ENCODE measurements around the gene GTPBP8.

Gene GTPBP8

DNA sequence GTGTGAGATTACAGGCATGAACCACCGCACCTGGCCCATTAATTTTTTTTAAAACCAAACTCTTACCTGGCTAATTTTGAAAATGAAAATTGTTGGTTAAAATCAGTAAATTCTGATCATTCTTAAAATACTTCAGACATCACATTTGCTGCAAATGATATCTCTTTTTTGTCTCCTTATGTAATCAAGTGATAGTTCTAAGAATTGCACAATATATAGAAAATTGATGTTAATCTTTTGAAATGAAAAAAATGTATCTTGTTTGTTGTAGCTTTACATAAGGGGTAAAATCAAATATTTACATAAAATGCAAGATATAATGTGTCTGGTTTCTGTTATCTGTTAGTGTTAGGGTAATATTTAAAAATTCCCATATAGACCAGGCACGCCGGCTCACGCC is 5.0 kb downstream of the GTPBP8 start:
- TF ChIP-seq, protein P1, sequence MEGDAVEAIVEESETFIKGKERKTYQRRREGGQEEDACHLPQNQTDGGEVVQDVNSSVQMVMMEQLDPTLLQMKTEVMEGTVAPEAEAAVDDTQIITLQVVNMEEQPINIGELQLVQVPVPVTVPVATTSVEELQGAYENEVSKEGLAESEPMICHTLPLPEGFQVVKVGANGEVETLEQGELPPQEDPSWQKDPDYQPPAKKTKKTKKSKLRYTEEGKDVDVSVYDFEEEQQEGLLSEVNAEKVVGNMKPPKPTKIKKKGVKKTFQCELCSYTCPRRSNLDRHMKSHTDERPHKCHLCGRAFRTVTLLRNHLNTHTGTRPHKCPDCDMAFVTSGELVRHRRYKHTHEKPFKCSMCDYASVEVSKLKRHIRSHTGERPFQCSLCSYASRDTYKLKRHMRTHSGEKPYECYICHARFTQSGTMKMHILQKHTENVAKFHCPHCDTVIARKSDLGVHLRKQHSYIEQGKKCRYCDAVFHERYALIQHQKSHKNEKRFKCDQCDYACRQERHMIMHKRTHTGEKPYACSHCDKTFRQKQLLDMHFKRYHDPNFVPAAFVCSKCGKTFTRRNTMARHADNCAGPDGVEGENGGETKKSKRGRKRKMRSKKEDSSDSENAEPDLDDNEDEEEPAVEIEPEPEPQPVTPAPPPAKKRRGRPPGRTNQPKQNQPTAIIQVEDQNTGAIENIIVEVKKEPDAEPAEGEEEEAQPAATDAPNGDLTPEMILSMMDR (IDR thresholded peaks at IDR 0.05): no peak
- H3K27ac ChIP-seq: no peak overlapping the region
- no peak for DNase-seq (ENCODE audit: low spot score)
- H3K4me3 ChIP-seq: no peak overlapping the region

DNA sequence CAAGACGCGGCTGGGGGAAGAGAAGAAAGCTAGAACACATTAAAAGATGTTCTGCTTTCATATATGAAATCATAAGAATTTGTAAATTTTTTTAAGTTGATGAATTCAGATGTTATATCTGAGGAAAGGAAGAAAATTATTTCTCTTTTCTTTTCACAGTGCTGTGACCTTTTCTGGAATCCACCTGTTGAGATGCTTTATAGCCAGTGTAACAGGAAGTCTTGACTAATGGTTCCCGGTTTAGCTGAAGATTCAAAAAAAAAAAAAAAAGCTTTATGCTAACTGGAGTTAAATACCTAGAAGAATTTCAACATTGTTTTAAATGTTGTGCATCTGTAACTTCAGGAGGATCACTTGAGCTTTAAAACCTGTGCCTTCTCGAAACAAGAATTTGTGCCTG is 9.9 kb downstream of the GTPBP8 start:
- DNase-seq (ENCODE audit: low spot score): no peak
- Histone ChIP-seq H3K4me3 (no peak overlapping the region), H3K27ac (no peak overlapping the region)
- TF ChIP-seq, protein P1 (IDR thresholded peaks at IDR 0.05): no peak

DNA sequence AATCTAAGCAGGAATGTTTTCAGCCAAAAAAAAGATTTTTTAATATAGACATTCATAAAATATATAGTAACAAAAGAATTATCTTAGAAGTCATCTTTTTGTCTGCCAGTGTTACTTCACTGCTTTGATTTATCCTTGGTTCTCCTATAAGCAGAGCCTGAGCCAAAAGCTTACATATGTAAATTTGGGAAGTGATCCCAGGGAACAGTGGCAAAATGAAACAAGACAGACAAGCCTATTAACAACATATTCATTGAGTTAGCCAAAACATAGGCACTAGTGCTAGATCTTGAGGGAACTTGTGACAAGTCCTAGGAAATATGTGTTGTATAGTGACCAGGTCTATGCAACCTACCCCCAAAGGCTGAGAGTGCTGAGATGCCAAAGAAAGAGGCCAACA is 11.3 kb downstream of the GTPBP8 start:
- TF ChIP-seq, protein P1 (IDR thresholded peaks at IDR 0.05): no peak
- Histone ChIP-seq H3K4me3 (no peak overlapping the region), H3K27ac (no peak overlapping the region)
- DNase-seq (ENCODE audit: low spot score): no peak

DNA sequence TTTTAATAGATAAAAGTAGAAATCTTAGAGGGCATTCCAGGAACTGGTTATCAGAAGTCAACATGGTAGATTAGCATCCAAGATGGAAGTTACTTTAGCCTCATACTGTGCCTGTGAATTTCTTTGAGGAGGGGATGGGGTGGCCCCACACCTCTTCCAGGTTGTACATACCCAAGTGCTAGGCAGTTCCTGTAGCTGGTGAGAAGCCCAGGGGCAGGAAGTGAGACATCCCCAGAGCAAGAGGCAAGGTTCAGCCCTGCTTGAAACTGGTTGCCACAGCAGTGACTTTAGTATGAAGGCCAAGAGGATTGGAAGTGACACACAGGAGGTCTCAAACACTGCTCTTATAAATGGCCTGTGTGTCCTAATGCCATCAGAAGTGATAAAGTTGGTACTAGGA is 11.9 kb downstream of the GTPBP8 start:
- DNase-seq (ENCODE audit: low spot score): no peak
- no peak overlapping the region for H3K27ac ChIP-seq
- no peak overlapping the region for H3K4me3 ChIP-seq
- TF ChIP-seq, protein P1 (IDR thresholded peaks at IDR 0.05): no peak

DNA sequence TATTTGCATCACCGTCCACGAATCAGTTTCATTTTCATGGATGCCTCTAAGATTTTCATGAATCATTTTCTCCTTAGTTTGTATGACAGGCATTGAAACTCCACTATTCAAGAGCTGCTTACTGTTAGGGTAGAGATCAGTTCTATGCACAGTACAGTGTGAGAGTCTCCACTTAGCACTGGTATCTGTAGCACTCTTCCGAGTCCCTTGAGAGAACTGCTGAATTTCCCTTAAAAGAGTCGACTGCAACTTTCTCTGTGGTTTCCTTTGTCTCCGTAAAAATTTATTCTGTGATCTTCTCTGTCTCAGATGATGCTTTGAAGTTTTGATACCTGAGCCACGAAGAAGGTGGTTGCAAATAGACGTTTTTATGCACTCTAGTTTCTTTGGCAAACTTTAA is 14.8 kb downstream of the GTPBP8 start:
- TF ChIP-seq, protein P1 (IDR thresholded peaks at IDR 0.05): no peak
- H3K27ac ChIP-seq: no peak overlapping the region
- no peak for DNase-seq (ENCODE audit: low spot score)

DNA sequence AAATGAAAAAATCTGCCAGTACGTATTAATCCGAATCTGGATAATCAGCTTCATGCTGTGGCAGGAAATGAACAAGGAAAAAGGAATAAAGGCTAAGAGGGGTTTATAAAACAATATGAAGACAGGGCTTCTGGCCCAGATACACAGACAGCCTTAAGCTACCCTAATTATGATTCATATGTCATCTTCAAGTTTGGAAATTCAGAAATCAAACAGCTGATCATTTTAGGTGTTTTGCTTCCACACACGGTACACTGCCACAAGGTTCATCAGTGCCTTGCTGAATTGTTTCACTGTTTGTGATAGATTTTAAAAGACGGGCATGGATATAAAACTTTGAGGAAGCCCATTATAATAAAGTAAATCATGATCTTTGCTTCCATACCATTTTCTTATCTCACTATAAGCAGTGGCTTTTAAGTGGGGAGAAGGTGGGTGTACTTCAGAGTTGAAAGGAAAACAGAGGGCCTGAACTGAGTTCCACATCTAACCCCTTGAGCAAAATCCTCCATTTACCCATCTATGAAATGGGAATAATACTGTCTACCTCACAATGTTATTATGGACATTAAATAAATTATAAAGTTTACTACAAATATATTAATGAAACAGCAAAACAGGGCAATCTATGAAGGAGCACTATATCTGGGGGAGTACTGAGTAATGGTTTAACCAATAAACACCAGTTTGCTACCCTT is 15.7 kb downstream of the GTPBP8 start:
- no peak for DNase-seq (ENCODE audit: low spot score)
- Histone ChIP-seq H3K4me3 (no peak overlapping the region), H3K27ac (no peak overlapping the region)
- TF ChIP-seq, protein P1 (IDR thresholded peaks at IDR 0.05): no peak

More for the DNA sequence above, 14.8 kb downstream of the GTPBP8 start:
- H3K4me3 ChIP-seq: no peak overlapping the region

DNA sequence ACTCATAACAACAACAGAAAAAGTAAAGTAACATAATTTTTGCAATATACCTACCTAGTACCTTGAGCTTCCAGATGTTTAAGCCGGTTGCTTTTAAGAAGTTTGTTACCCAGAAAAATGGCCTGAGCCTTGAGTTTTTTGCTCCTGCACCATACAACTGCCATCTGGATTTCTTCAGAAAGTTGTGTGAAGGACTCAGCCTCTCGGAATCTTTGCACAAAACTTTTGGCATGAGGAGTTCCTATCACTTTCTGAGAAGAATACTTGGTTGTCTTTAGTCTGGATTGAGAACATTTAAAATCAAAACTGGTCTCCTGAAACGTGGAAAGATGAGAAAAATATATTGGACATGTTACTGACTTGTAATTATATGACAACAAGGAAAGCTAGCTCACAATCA is 17.3 kb downstream of the GTPBP8 start:
- no peak overlapping the region for H3K4me3 ChIP-seq
- DNase-seq (ENCODE audit: low spot score): no peak
- TF ChIP-seq, protein P1 (IDR thresholded peaks at IDR 0.05): no peak
- no peak overlapping the region for H3K27ac ChIP-seq
